ENCODE results near the gene AIF1L.

The AIF1L gene

GRCh38 chr9:131078427-131079366, 17.6 kb upstream of the AIF1L start:
- no peak for DNase-seq (ENCODE audit: low read depth)

- DNase-seq (ENCODE audit: low read depth), result no peak
These were observed 15.7 kb upstream of the AIF1L start for GRCh38 chr9:131080589-131080988.

GRCh38 chr9:131081868-131082267, 14.5 kb upstream of the AIF1L start:
- no peak for DNase-seq (ENCODE audit: low read depth)

GRCh38 chr9:131082774-131083512, 13.4 kb upstream of the AIF1L start:
- DNase-seq (ENCODE audit: low read depth), result no peak

- DNase-seq (ENCODE audit: low read depth), result no peak
These were observed 11.5 kb upstream of the AIF1L start for GRCh38 chr9:131084661-131085369.

- DNase-seq (ENCODE audit: low read depth), result no peak
These were observed 10.8 kb upstream of the AIF1L start for GRCh38 chr9:131085370-131086122.

GRCh38 chr9:131087354-131087893, 8.9 kb upstream of the AIF1L start:
- DNase-seq (ENCODE audit: low read depth), result no peak

GRCh38 chr9:131090025-131090787, 6.1 kb upstream of the AIF1L start:
- DNase-seq (ENCODE audit: low read depth), result no peak

- no peak for DNase-seq (ENCODE audit: low read depth)
These were observed 4.9 kb upstream of the AIF1L start for GRCh38 chr9:131091352-131091992.

GRCh38 chr9:131092030-131092429, 4.3 kb upstream of the AIF1L start:
- no peak for DNase-seq (ENCODE audit: low read depth)

- no peak for DNase-seq (ENCODE audit: low read depth)
These were observed 3.5 kb upstream of the AIF1L start for GRCh38 chr9:131092548-131093440.

- DNase-seq (ENCODE audit: low read depth), result no peak
These were observed 2.3 kb upstream of the AIF1L start for GRCh38 chr9:131094015-131094414.

GRCh38 chr9:131094622-131095021, 1.7 kb upstream of the AIF1L start:
- no peak for DNase-seq (ENCODE audit: low read depth)

GRCh38 chr9:131095666-131096268, 564 bp upstream of the AIF1L start:
- DNase-seq (ENCODE audit: low read depth), result no peak

GRCh38 chr9:131097126-131097947, 1.0 kb downstream of the AIF1L start:
- no peak for DNase-seq (ENCODE audit: low read depth)

GRCh38 chr9:131097948-131098278, 1.6 kb downstream of the AIF1L start:
- DNase-seq (ENCODE audit: low read depth), result no peak

- DNase-seq (ENCODE audit: low read depth), result no peak
These were observed 2.2 kb downstream of the AIF1L start for GRCh38 chr9:131098391-131099101.
